Measurements from ENCODE around the gene RABGAP1L.

- TF ChIP-seq CTCF (IDR thresholded peaks at IDR 0.05) (no peak), POLR2A (IDR thresholded peaks at IDR 0.05) (no peak), EP300 (IDR thresholded peaks at IDR 0.05) (no peak)
Measured at GRCh38 chr1:174160109-174160473, 771 bp downstream of the RABGAP1L start.
